Psoas muscle (tissue), 8 donors: ENCODE data around the gene SIRT5. TPM values are rescaled to one million over a fixed set of nuclear protein-coding genes. Genes with fewer than 3 reads are reported as not detected.

Source experiments
- ATAC-seq, 4 donors: fragments of 200-7000 bp; cut with Tn5 transposase; one replicate each; pipeline ENCODE4 v1.9.1; 2020; ENCODE audit warnings: moderate library complexity in 3 of 4, mild to moderate bottlenecking in 2 of 4
- DNase-seq, 2 donors: peaks; one replicate each; pipeline ENCODE4 v3.0.0-alpha.2; 2020
- H3K27ac ChIP-seq: fragments of 200-600 bp; one replicate; pipeline ENCODE4 v1.8.0; 2022
- H3K27me3 ChIP-seq, 3 donors: fragments of 200-600 bp in 1 of 3; one replicate each; pipeline versions ENCODE4 v1.6.1 to v1.8.0; 2013 to 2022; ENCODE audit warnings: low read length in 2 of 3, mild to moderate bottlenecking in 2 of 3, moderate library complexity in 1 of 3; ENCODE audit not compliant: insufficient read depth in 3 of 3
- H3K36me3 ChIP-seq, 2 donors: fragments of 200-600 bp in 1 of 2; one replicate each; pipeline versions ENCODE4 v1.6.1 to v1.8.0; 2013 to 2022; ENCODE audit warnings: low read depth in 1 of 2, mild to moderate bottlenecking in 1 of 2, moderate library complexity in 1 of 2; ENCODE audit not compliant: insufficient read depth in 1 of 2
- H3K4me1 ChIP-seq: fragments of 200-600 bp; one replicate; pipeline ENCODE4 v1.8.0; 2022
- H3K4me3 ChIP-seq: fragments of 200-600 bp; one replicate; pipeline ENCODE4 v1.8.0; 2022; ENCODE audit warnings: mild to moderate bottlenecking
- H3K9me3 ChIP-seq: fragments of 200-600 bp; one replicate; pipeline ENCODE4 v1.8.0; 2022
- WGBS, 3 donors: extraction: QIAGEN DNeasy Blood & Tissue Kit; methylation state at CpG; one replicate each; pipeline versions ENCODE4 v1.1.6 to v1.1.7; 2013; 5-methylcytosine and 5-hydroxymethylcytosine counted together
- intact Hi-C, 2 donors: fragments of 100-400 bp; cut with DNase I; formaldehyde crosslinking; loops; one replicate each; pipeline versions ENCODE4 v1.11.0 to v1.14.2; 2022
- polyA plus RNA-seq, 3 donors: library from polyadenylated mRNA; stranded (reverse); fragments of 200-250 nt; gene quantifications; one replicate each; pipeline ENCODE4 v1.2.3, GENCODE V29; 2013
- total RNA-seq, 4 donors: library from RNA; stranded (reverse); fragmentation: NEBNext Ultra II Directional in 2 of 4; extraction: Animal tissue kit (Norgen Biotek cat#: 25700) in 2 of 4; gene quantifications; one replicate each; pipeline versions ENCODE4 v1.2.1 to v1.2.4, GENCODE V29; 2021 to 2023
- TF ChIP-seq, protein P1 (sequence below): fragments of 200-600 bp; IDR thresholded peaks from one replicate; pipeline ENCODE4 v1.8.0; 2022; ENCODE audit warnings: antibody characterized with exemption
- donor health status: healthy with polysubstance abuse.
- donor health status: DM: no; HTN: no; CAD: no; lungs with moderate emphysema.
- donor health status: Bipolar disorder and iron deficiency.
- donor health status: healthy.
- donor health status: DM: yes; HTN: yes; CAD: no.
- donor health status: DM: no; HTN: no; CAD: no.
- donor health status: DM: no; HTN: no; CAD: no.
- donor health status: DM: yes; HTN: yes; CAD: no.

The SIRT5 gene
- total and polyA plus RNA-seq, 7 donors, result 10.1 to 29.2 (median 19.3) TPM

DNA sequence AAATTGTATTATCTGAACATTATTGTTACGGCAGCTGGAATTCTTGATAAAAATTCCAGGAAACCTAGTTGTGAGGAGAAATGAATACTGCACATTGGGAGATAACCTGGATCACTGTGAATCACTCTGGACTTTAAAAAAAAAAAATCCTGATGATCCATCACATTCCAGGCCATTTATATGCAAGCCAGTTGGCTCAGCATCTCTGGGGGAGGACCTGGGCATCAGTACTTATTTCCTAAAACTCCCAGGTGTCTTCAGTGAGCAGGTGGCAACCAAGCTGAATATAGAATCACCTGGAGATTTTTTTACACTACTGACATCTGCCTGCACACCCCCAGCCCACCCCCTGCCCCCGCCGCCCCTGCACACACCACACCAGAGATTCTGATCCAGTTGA, 39.1 kb upstream of the SIRT5 start:
- ATAC-seq (no peak), DNase-seq (no peak)
- WGBS, 3 donors, result 91 to 96% (median 93%) methylated on average over 3 of the region's 3 CpGs
- no peaks in the 10 kb centered on the region for H3K27me3 ChIP-seq
- H3K36me3 ChIP-seq, result no peaks in the 10 kb centered on the region
- H3K4me1 ChIP-seq, result no peaks in the 10 kb centered on the region
- no peak overlapping the region for H3K4me3 ChIP-seq
- H3K27ac ChIP-seq, result no peak overlapping the region
- intact Hi-C loops, result loop anchor here (5.0 kb wide), 2 partner anchors 123 to 198 kb away; no protein-coding TSS in a partner anchor
- TF ChIP-seq, protein P1, sequence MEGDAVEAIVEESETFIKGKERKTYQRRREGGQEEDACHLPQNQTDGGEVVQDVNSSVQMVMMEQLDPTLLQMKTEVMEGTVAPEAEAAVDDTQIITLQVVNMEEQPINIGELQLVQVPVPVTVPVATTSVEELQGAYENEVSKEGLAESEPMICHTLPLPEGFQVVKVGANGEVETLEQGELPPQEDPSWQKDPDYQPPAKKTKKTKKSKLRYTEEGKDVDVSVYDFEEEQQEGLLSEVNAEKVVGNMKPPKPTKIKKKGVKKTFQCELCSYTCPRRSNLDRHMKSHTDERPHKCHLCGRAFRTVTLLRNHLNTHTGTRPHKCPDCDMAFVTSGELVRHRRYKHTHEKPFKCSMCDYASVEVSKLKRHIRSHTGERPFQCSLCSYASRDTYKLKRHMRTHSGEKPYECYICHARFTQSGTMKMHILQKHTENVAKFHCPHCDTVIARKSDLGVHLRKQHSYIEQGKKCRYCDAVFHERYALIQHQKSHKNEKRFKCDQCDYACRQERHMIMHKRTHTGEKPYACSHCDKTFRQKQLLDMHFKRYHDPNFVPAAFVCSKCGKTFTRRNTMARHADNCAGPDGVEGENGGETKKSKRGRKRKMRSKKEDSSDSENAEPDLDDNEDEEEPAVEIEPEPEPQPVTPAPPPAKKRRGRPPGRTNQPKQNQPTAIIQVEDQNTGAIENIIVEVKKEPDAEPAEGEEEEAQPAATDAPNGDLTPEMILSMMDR, result no peak
- no peaks in the 10 kb centered on the region for H3K9me3 ChIP-seq

DNA sequence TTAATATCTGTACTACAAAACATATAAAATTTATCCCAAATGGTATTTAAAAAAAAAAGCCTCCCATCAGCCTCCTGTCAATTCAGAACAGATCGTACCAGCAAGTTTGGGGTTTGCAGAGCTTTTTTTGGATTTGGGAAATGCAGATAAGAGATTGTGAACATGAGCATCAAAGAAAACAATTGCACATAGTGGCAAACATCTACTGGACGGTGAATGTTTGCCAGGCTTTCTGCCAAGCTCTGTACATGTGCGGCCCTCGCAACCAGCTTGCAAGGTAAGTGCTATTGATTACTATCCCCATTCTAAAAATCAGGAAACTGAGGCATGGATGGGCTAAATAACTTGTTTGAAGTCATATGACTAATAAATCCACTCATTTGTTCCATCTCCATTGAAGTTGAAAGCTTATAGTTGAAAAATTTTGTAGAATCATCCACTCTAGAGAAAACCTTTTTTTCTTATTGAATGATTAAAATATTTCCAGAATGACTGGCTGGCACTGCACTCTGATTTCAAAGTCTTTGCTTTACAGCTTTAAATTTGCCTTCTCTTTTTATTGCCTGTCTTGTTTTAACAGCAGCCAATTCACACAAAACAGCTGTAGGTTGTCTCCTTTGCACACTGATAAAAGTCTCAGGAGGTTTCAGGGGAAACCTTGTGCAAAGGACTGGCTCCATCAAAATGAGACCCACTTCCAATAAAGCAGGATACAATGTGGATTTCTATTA, 37.4 kb upstream of the SIRT5 start:
- Histone ChIP-seq H3K4me3 (no peak overlapping the region), H3K27ac (no peak overlapping the region), H3K27me3 (no peaks in the 10 kb centered on the region), H3K36me3 (no peaks in the 10 kb centered on the region), H3K4me1 (no peaks in the 10 kb centered on the region), H3K9me3 (no peaks in the 10 kb centered on the region)
- DNase-seq, result no peak
- intact Hi-C loops, result loop anchor here (5.0 kb wide), 2 partner anchors 125 to 200 kb away; no protein-coding TSS in a partner anchor
- ATAC-seq, result peak in 1 of 4 donors; percentile 5
- WGBS, 3 donors, result 79 to 87% (median 81%) methylated on average over 4 of the region's 4 CpGs
- TF ChIP-seq, protein P1, result no peak

DNA sequence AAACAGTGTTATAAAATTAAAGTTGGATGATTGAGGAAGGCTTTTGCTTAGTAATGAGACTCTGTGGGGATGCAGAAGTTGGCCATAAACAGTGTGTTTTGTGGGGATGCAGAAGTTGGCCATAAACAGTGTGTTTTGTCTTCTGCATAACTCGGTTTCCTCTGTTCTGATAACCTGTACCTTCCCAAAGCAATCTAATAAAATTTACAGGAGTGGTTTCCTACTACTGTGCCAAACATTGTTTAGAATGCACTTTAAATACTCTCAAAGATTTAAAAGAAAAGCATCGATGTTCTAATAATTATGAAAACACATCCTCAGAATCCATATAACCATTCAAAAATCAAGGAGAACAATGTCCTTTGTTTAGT, 36.9 kb upstream of the SIRT5 start:
- H3K9me3 ChIP-seq, result no peaks in the 10 kb centered on the region
- TF ChIP-seq, protein P1, result no peak
- peak in 1 of 4 donors; percentile 22 for ATAC-seq
- H3K4me3 ChIP-seq, result no peak overlapping the region
- H3K27ac ChIP-seq, result no peak overlapping the region
- H3K36me3 ChIP-seq, result no peaks in the 10 kb centered on the region
- H3K4me1 ChIP-seq, result no peaks in the 10 kb centered on the region
- 74 to 86% (median 84%) methylated on average over 2 of the region's 2 CpGs for WGBS, 3 donors
- no peaks in the 10 kb centered on the region for H3K27me3 ChIP-seq
- intact Hi-C loops, result loop anchor here (5.0 kb wide), 2 partner anchors 125 to 200 kb away; no protein-coding TSS in a partner anchor
- no peak for DNase-seq

DNA sequence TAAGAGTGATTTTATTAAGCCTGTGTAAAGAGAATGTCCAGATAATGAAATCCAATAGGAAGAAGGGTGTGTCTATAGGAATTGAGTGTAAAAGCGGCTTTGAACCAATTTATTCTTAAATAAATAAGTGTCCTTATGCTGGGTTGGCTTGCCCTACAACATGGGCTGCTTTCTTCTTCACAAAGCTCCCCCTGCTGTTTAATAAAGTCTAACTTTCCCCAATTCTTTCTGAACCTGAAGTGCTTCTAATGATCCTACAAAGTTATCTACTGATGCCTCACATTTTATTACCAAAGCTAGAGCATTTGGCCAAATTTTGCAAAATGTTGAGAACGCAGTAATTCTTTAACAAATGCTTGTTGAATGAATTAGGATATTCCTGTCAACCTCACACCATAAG, 36.3 kb upstream of the SIRT5 start:
- H3K27ac ChIP-seq, result no peak overlapping the region
- ATAC-seq, result peak; percentile 70 to 92 (median 78)

More for the DNA sequence above, 36.3 kb upstream of the SIRT5 start:
- no peak overlapping the region for H3K4me3 ChIP-seq
- DNase-seq, result no peak
- WGBS, 3 donors, result 49 to 66% (median 51%) methylated on average over 2 of the region's 2 CpGs
- H3K27me3 ChIP-seq, result no peaks in the 10 kb centered on the region
- intact Hi-C loops, result loop anchor here (2.0 to 5.0 kb wide), 3 partner anchors 126 to 201 kb away; no protein-coding TSS in a partner anchor
- TF ChIP-seq, protein P1, result peak; percentile 62
- no peaks in the 10 kb centered on the region for H3K9me3 ChIP-seq
- no peaks in the 10 kb centered on the region for H3K36me3 ChIP-seq
- H3K4me1 ChIP-seq, result no peaks in the 10 kb centered on the region
